ENCODE data around the gene AQP5.

GRCh38 chr12:49937639-49938300 is 23.9 kb upstream of the AQP5 start:
- TF ChIP-seq EP300 (IDR thresholded peaks at IDR 0.05) (no peak), CTCF (IDR thresholded peaks at IDR 0.05) (no peak), POLR2A (IDR thresholded peaks at IDR 0.05) (no peak)
